CD4-positive, CD25-positive, alpha-beta regulatory T cell (primary cell): ENCODE measurements around the gene RAB40B. TPM values are rescaled to one million over a fixed set of nuclear protein-coding genes. Genes with fewer than 3 reads are reported as not detected.

Experiments used
- ATAC-seq, 2 donors: fragments of 150-1000 bp; cut with Tn5 transposase; one replicate each; pipeline ENCODE4 v1.10.0; 2021; ENCODE audit warnings: low read depth in 2 of 2, moderate number of reproducible peaks in 2 of 2, moderate library complexity in 1 of 2
- DNase-seq, 3 donors: peaks; one replicate each; pipeline versions ENCODE4 v3.0.0 to v3.0.0-alpha.2; 2012 to 2022; ENCODE audit warnings: mixed read lengths in 1 of 3
- H3K27ac ChIP-seq: one replicate; pipeline ENCODE4 v1.7.0; 2013; ENCODE audit warnings: mild to moderate bottlenecking, low read length; ENCODE audit not compliant: insufficient read depth, poor library complexity, severe bottlenecking
- H3K27me3 ChIP-seq: one replicate; pipeline ENCODE4 v1.7.0; 2013; ENCODE audit warnings: low read length; ENCODE audit not compliant: control insufficient read depth, insufficient read depth
- H3K36me3 ChIP-seq: one replicate; pipeline ENCODE4 v1.7.0; 2013; ENCODE audit warnings: mild to moderate bottlenecking, low read length, moderate library complexity; ENCODE audit not compliant: control insufficient read depth, insufficient read depth
- H3K4me1 ChIP-seq: 2 replicates; pipeline ENCODE4 v1.7.0; 2013; ENCODE audit warnings: mild to moderate bottlenecking, low read length; ENCODE audit not compliant: insufficient read depth, control insufficient read depth, poor library complexity, severe bottlenecking
- H3K4me3 ChIP-seq: one replicate; pipeline ENCODE4 v1.7.0; 2013; ENCODE audit warnings: low read depth, mild to moderate bottlenecking, low read length, moderate library complexity
- H3K9me3 ChIP-seq, 2 experiments: 1 replicate in 1 of 2; 2 replicates in 1 of 2; pipeline ENCODE4 v1.7.0; 2013; ENCODE audit warnings: low read length in 2 of 2, mild to moderate bottlenecking in 1 of 2, moderate library complexity in 1 of 2; ENCODE audit not compliant: control insufficient read depth in 2 of 2
- H3K27ac Mint-ChIP-seq, 3 donors: one replicate each; pipeline ENCODE4 v1.8.0; 2020 to 2022; ENCODE audit warnings: mild to moderate bottlenecking in 3 of 3, mixed read lengths in 3 of 3, moderate library complexity in 2 of 3
- H3K27me3 Mint-ChIP-seq: one replicate; pipeline ENCODE4 v1.8.0; 2022; ENCODE audit warnings: mild to moderate bottlenecking, mixed read lengths
- H3K36me3 Mint-ChIP-seq: one replicate; pipeline ENCODE4 v1.8.0; 2020; ENCODE audit warnings: mixed read lengths
- H3K4me1 Mint-ChIP-seq, 4 donors: one replicate each; pipeline ENCODE4 v1.8.0; 2020 to 2022; ENCODE audit warnings: mixed read lengths in 4 of 4, mild to moderate bottlenecking in 1 of 4
- H3K4me3 Mint-ChIP-seq, 4 donors: one replicate each; pipeline ENCODE4 v1.8.0; 2020 to 2022; ENCODE audit warnings: mild to moderate bottlenecking in 4 of 4, mixed read lengths in 4 of 4, moderate library complexity in 3 of 4
- H3K9me3 Mint-ChIP-seq, 7 donors: one replicate each; pipeline ENCODE4 v1.8.0; 2020 to 2022; ENCODE audit warnings: mixed read lengths in 7 of 7, mild to moderate bottlenecking in 3 of 7, moderate library complexity in 2 of 7
- polyA plus RNA-seq, 4 donors: library from polyadenylated mRNA; unstranded; fragments of 300-500 nt; fragmentation: Illumina TruSeq; gene quantifications; one replicate each; pipeline ENCODE4 v1.2.3, GENCODE V29; 2021
- total RNA-seq: library from RNA; stranded (reverse); gene quantifications from one replicate; pipeline ENCODE4 v1.2.3, GENCODE V29; 2022

The RAB40B gene
- total and polyA plus RNA-seq, 5 donors from 2014 or later, result 2.2 to 5.3 (median 4.1) TPM

GRCh38 chr17:82709676-82710498 lies 11.4 kb upstream of the RAB40B start:
- Mint-ChIP-seq H3K4me3 (peak overlapping the region in 1 of 4 donors; percentile 32), H3K4me1 (peaks cover 0 to 5% (median under 1%) of the 10 kb centered on the region in 4 donors), H3K27me3 (peaks cover 5% of the 10 kb centered on the region), H3K9me3 (no peaks in the 10 kb centered on the region), H3K27ac (no peak overlapping the region), H3K36me3 (no peaks in the 10 kb centered on the region)
- no peak overlapping the region for H3K4me3 ChIP-seq
- DNase-seq, result no peak
- ATAC-seq, result no peak
- H3K9me3 ChIP-seq, result no peaks in the 10 kb centered on the region
- no peaks in the 10 kb centered on the region for H3K4me1 ChIP-seq
- H3K27me3 ChIP-seq, result no peaks in the 10 kb centered on the region
- no peak overlapping the region for H3K27ac ChIP-seq
- no peaks in the 10 kb centered on the region for H3K36me3 ChIP-seq

GRCh38 chr17:82709024-82709675 lies 10.7 kb upstream of the RAB40B start:
- H3K27ac ChIP-seq, result no peak overlapping the region
- H3K27me3 Mint-ChIP-seq, result peaks cover 5% of the 10 kb centered on the region
- no peaks in the 10 kb centered on the region for H3K36me3 ChIP-seq
- no peaks in the 10 kb centered on the region for H3K27me3 ChIP-seq
- H3K4me1 ChIP-seq, result no peaks in the 10 kb centered on the region
- H3K36me3 Mint-ChIP-seq, result no peaks in the 10 kb centered on the region
- ATAC-seq (no peak), DNase-seq (no peak)
- peaks cover 0 to 5% (median under 1%) of the 10 kb centered on the region in 4 donors for H3K4me1 Mint-ChIP-seq
- H3K9me3 Mint-ChIP-seq, result no peaks in the 10 kb centered on the region
- H3K4me3 ChIP-seq, result no peak overlapping the region
- no peak overlapping the region for H3K4me3 Mint-ChIP-seq
- H3K27ac Mint-ChIP-seq, result no peak overlapping the region
- no peaks in the 10 kb centered on the region for H3K9me3 ChIP-seq

GRCh38 chr17:82705756-82706155 lies 7.3 kb upstream of the RAB40B start:
- ATAC-seq (no peak), DNase-seq (no peak)
- no peak overlapping the region for H3K4me3 Mint-ChIP-seq

GRCh38 chr17:82704886-82705285 lies 6.4 kb upstream of the RAB40B start:
- H3K36me3 ChIP-seq, result no peaks in the 10 kb centered on the region
- Mint-ChIP-seq H3K4me1 (peaks cover 0 to 4% (median 0%) of the 10 kb centered on the region in 4 donors), H3K27ac (no peak overlapping the region), H3K36me3 (no peaks in the 10 kb centered on the region), H3K4me3 (no peak overlapping the region), H3K9me3 (no peaks in the 10 kb centered on the region), H3K27me3 (no peaks in the 10 kb centered on the region)
- H3K27me3 ChIP-seq, result no peaks in the 10 kb centered on the region
- no peak for ATAC-seq
- H3K4me3 ChIP-seq, result no peak overlapping the region
- H3K4me1 ChIP-seq, result no peaks in the 10 kb centered on the region
- H3K9me3 ChIP-seq, result no peaks in the 10 kb centered on the region
- no peak overlapping the region for H3K27ac ChIP-seq
- no peak for DNase-seq

More at GRCh38 chr17:82705756-82706155, 7.3 kb upstream of the RAB40B start:
- Mint-ChIP-seq H3K36me3 (no peaks in the 10 kb centered on the region), H3K27ac (no peak overlapping the region), H3K27me3 (no peaks in the 10 kb centered on the region), H3K9me3 (no peaks in the 10 kb centered on the region), H3K4me1 (peaks cover 0 to 4% (median 0%) of the 10 kb centered on the region in 4 donors)
- H3K27me3 ChIP-seq, result no peaks in the 10 kb centered on the region
- H3K4me3 ChIP-seq, result no peak overlapping the region
- no peaks in the 10 kb centered on the region for H3K9me3 ChIP-seq
- no peaks in the 10 kb centered on the region for H3K36me3 ChIP-seq
- no peak overlapping the region for H3K27ac ChIP-seq
- H3K4me1 ChIP-seq, result no peaks in the 10 kb centered on the region

GRCh38 chr17:82703935-82704865 lies 5.7 kb upstream of the RAB40B start:
- Mint-ChIP-seq H3K4me1 (peaks cover 0 to 6% (median 2%) of the 10 kb centered on the region in 4 donors), H3K27me3 (no peaks in the 10 kb centered on the region), H3K27ac (no peak overlapping the region), H3K9me3 (no peaks in the 10 kb centered on the region), H3K36me3 (no peaks in the 10 kb centered on the region), H3K4me3 (peak overlapping the region in 1 of 4 donors; percentile 10)
- Histone ChIP-seq H3K36me3 (no peaks in the 10 kb centered on the region), H3K9me3 (no peaks in the 10 kb centered on the region), H3K4me3 (no peak overlapping the region), H3K4me1 (peaks cover 2% of the 10 kb centered on the region), H3K27ac (no peak overlapping the region), H3K27me3 (no peaks in the 10 kb centered on the region)
- ATAC-seq (no peak), DNase-seq (no peak)

- Mint-ChIP-seq H3K27me3 (no peaks in the 10 kb centered on the region), H3K4me3 (no peak overlapping the region)
- ATAC-seq, result no peak
These were observed 4.7 kb upstream of the RAB40B start for GRCh38 chr17:82703036-82703745.

More at GRCh38 chr17:82703036-82703745, 4.7 kb upstream of the RAB40B start:
- peaks cover 0 to 2% (median 0%) of the 10 kb centered on the region in 7 donors for H3K9me3 Mint-ChIP-seq
- DNase-seq, result no peak
- H3K9me3 ChIP-seq, result no peaks in the 10 kb centered on the region
- H3K36me3 Mint-ChIP-seq, result no peaks in the 10 kb centered on the region
- H3K4me1 ChIP-seq, result peaks cover 5% of the 10 kb centered on the region
- no peaks in the 10 kb centered on the region for H3K27me3 ChIP-seq
- H3K36me3 ChIP-seq, result no peaks in the 10 kb centered on the region
- peaks cover 0 to 9% (median 2%) of the 10 kb centered on the region in 4 donors for H3K4me1 Mint-ChIP-seq
- no peak overlapping the region for H3K27ac ChIP-seq
- no peak overlapping the region for H3K27ac Mint-ChIP-seq
- no peak overlapping the region for H3K4me3 ChIP-seq
